K562 (cell line): ENCODE measurements around the gene SFTPB. TPM values are rescaled to one million over a fixed set of nuclear protein-coding genes. Genes with fewer than 3 reads are reported as not detected.

ENCODE experiments used
- DNMT1 ChIP-seq: fragments of 450-650 bp; IDR thresholded peaks from 2 replicates; pipeline ENCODE4 v1.6.1; 2016; ENCODE audit warnings: antibody characterized with exemption, mild to moderate bottlenecking
- EHMT2 ChIP-seq: fragments of 450-650 bp; IDR thresholded peaks from 2 replicates; pipeline ENCODE4 v1.6.1; 2018; ENCODE audit warnings: antibody characterized with exemption
- HNRNPLL ChIP-seq: fragments of 200-400 bp; formaldehyde crosslinking; IDR thresholded peaks from 2 replicates; pipeline ENCODE4 v1.6.1; 2017; ENCODE audit warnings: low read length, low read depth, mild to moderate bottlenecking; ENCODE audit not compliant: poor library complexity, severe bottlenecking
- JUNB ChIP-seq: fragments of 450-650 bp; formaldehyde crosslinking; conservative IDR thresholded peaks from 2 replicates; pipeline ENCODE4 v1.4.0; 2020; ENCODE audit warnings: mild to moderate bottlenecking
- MECOM ChIP-seq: fragments of 250-450 bp; sonication (Bioruptor Pico); IDR thresholded peaks from 2 replicates; pipeline ENCODE4 v1.8.0; 2022; ENCODE audit warnings: inconsistent platforms
- MTA1 ChIP-seq: fragments of 450-650 bp; IDR thresholded peaks from 2 replicates; pipeline ENCODE4 v1.6.1; 2017; ENCODE audit warnings: borderline replicate concordance
- NBN ChIP-seq: fragments of 450-650 bp; IDR thresholded peaks from 2 replicates; pipeline ENCODE4 v1.6.1; 2016; ENCODE audit warnings: low read depth, mild to moderate bottlenecking
- NCOR1 ChIP-seq: fragments of 450-650 bp; IDR thresholded peaks from 2 replicates; pipeline ENCODE4 v1.6.1; 2016; ENCODE audit warnings: mild to moderate bottlenecking, moderate library complexity
- ZNF282 ChIP-seq: sonication (generic); formaldehyde crosslinking; IDR thresholded peaks from 2 replicates; pipeline ENCODE4 v1.8.1; 2023; ENCODE audit warnings: missing genetic modification reagents
- polyA plus RNA-seq, 8 experiments: library from polyadenylated mRNA; depleted of rRNA in 4 of 8; stranded (reverse) in 5 of 8; unstranded in 3 of 8; fragments of >200 nt; fragmentation: Nextera tagmentation in 2 of 8; fragmentation: Illumina TruSeq in 1 of 8; extraction: Ambion mirVana in 2 of 8; extraction: Trizol in 1 of 8; gene quantifications; 2 replicates each; pipeline versions ENCODE4 v1.2.1 to v1.2.3, GENCODE V29; 2011 to 2014; ENCODE audit warnings: inconsistent platforms in 1 of 8, missing spikeins in 1 of 8
- total RNA-seq, 7 experiments: library from RNA; depleted of rRNA in 6 of 7; stranded (reverse); fragments of >200 nt in 6 of 7; fragmentation: Illumina TruSeq in 2 of 7; extraction: Trizol in 2 of 7; gene quantifications; 2 replicates each; pipeline versions ENCODE4 v1.2.1 to v1.2.3, GENCODE V29; 2011 to 2021; ENCODE audit warnings: low replicate concordance in 1 of 7
- TF ChIP-seq, protein P1 (sequence below), 2 experiments: fragments of 450-650 bp; IDR thresholded peaks; 2 replicates each; pipeline ENCODE4 v1.6.1; 2016; ENCODE audit warnings: mild to moderate bottlenecking in 2 of 2, borderline replicate concordance in 1 of 2, low read depth in 1 of 2, moderate library complexity in 1 of 2
- TF ChIP-seq, protein P2 (sequence below): fragments of 450-650 bp; IDR thresholded peaks from 2 replicates; pipeline ENCODE4 v1.6.1; 2016; ENCODE audit warnings: mild to moderate bottlenecking
- TF ChIP-seq, protein P3 (sequence below): sonication (generic); formaldehyde crosslinking; IDR thresholded peaks from 2 replicates; pipeline ENCODE4 v1.8.1; 2023; ENCODE audit warnings: mild to moderate bottlenecking, missing genetic modification reagents
- TF ChIP-seq, protein P4 (sequence below): sonication (generic); formaldehyde crosslinking; IDR thresholded peaks from 2 replicates; pipeline ENCODE4 v1.8.1; 2023; ENCODE audit warnings: mild to moderate bottlenecking, missing genetic modification reagents

SFTPB gene
- total and polyA plus RNA-seq, 9 of the 15 experiments (the other 6 are each of a cell fraction or from before 2014, with no cell fraction given), result 0.03 to 7.0 TPM; not detected in 7

DNA sequence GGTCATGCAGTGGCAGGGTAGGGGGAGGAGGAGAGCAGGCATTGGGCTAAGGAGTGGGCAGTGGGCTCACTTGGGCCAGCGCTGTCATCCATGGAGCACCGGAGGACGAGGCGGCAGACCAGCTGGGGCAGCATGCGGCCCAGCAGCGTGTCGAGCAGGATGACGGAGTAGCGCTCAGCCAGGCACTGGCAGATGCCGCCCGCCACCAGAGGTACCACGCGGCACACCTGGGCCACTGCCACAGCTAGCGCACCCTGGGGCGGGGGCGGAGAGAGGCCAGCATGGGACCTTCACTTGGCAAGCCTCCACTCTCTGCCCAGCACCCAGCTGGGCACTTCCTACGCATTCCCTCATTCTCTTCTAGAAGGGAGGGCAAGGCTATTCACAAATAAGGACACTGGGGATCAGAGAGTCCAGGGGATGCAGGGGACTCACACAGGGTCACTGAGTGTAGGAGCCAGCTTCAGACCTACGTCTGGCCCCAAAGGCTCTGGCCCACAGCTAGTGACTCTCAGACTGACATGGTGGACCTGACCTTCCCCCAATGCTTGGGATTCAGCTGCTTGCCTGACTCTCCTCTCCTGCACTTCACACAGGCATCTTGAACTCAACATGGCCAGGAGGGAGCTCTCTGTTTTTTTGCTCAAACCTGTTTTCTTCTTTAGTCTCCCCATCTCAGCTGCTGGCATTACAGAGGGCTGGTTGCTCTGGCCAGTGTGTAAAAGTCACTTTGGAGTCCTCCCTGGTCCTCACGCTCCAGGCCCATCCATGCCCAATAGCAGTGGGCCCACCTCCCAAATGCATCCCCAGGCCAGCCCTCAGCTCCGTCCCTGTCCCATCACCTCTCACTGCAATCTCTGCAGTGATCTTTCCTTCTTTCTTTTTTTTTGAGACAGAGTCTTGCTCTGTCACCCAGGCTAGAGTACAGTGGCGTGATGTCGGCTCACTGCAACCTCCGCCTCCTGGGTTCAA, 4.1 kb downstream of the SFTPB start (continued):
- TF ChIP-seq, protein P1, sequence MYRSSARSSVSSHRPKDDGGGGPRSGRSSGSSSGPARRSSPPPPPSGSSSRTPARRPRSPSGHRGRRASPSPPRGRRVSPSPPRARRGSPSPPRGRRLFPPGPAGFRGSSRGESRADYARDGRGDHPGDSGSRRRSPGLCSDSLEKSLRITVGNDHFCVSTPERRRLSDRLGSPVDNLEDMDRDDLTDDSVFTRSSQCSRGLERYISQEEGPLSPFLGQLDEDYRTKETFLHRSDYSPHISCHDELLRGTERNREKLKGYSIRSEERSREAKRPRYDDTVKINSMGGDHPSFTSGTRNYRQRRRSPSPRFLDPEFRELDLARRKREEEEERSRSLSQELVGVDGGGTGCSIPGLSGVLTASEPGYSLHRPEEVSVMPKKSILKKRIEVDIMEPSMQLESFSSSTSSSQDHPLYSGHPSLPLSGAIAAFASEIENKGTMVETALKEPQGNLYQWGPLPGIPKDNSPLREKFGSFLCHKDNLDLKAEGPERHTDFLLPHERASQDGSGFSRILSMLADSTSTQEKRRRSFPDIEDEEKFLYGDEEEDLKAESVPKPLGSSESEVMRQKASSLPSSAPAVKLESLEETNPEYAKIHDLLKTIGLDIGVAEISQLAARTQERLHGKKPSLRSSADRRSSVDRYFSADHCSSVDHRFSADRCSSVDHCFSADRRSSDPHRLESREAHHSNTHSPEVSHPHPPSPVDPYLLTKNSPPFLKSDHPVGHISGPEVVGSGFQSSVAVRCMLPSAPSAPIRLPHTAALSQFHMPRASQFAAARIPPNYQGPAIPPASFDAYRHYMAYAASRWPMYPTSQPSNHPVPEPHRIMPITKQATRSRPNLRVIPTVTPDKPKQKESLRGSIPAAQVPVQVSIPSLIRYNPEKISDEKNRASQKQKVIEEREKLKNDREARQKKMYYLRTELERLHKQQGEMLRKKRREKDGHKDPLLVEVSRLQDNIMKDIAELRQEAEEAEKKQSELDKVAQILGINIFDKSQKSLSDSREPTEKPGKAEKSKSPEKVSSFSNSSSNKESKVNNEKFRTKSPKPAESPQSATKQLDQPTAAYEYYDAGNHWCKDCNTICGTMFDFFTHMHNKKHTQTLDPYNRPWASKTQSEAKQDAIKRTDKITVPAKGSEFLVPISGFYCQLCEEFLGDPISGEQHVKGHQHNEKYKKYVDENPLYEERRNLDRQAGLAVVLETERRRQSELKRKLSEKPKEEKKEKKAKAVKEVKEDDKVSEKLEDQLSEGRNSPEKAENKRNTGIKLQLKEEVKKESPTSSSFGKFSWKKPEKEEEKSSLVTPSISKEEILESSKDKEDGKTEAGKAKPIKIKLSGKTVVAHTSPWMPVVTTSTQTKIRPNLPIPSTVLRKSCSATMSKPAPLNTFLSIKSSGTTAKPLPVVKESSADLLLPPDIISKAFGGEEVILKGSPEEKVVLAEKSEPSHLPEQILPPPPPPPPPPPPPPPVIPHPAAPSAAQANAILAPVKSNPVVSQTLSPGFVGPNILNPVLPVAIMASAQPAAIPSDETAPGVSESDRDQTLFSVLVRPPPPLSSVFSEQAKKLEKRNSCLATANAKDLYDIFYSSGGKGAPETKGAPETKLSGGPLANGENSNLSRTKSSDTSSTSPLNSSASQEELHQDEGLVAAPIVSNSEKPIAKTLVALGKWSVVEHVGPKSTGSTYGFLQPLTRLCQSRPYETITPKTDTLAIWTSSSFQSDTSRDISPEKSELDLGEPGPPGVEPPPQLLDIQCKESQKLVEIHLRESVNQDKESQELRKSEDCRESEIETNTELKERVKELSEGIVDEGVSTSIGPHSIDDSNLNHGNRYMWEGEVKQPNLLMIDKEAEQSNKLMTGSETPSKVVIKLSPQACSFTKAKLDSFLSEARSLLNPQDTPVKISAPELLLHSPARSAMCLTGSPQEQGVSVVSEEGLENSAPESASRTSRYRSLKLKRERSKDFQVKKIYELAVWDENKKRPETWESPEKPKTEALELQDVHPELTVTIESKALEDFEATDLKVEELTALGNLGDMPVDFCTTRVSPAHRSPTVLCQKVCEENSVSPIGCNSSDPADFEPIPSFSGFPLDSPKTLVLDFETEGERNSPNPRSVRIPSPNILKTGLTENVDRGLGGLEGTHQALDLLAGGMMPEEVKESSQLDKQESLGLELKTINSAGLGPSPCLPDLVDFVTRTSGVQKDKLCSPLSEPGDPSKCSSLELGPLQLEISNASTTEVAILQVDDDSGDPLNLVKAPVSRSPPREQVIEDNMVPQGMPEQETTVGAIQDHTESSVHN (IDR thresholded peaks at IDR 0.05; ENCODE audit: borderline replicate concordance in 1 of 2, low read depth in 1 of 2), result no peak
- no peak for TF ChIP-seq HNRNPLL
- TF ChIP-seq NBN, result no peak
- TF ChIP-seq ZNF282 (CRISPR knock-in tag), result no peak
- TF ChIP-seq, protein P2, sequence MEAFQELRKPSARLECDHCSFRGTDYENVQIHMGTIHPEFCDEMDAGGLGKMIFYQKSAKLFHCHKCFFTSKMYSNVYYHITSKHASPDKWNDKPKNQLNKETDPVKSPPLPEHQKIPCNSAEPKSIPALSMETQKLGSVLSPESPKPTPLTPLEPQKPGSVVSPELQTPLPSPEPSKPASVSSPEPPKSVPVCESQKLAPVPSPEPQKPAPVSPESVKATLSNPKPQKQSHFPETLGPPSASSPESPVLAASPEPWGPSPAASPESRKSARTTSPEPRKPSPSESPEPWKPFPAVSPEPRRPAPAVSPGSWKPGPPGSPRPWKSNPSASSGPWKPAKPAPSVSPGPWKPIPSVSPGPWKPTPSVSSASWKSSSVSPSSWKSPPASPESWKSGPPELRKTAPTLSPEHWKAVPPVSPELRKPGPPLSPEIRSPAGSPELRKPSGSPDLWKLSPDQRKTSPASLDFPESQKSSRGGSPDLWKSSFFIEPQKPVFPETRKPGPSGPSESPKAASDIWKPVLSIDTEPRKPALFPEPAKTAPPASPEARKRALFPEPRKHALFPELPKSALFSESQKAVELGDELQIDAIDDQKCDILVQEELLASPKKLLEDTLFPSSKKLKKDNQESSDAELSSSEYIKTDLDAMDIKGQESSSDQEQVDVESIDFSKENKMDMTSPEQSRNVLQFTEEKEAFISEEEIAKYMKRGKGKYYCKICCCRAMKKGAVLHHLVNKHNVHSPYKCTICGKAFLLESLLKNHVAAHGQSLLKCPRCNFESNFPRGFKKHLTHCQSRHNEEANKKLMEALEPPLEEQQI, result no peak
- TF ChIP-seq, protein P3, sequence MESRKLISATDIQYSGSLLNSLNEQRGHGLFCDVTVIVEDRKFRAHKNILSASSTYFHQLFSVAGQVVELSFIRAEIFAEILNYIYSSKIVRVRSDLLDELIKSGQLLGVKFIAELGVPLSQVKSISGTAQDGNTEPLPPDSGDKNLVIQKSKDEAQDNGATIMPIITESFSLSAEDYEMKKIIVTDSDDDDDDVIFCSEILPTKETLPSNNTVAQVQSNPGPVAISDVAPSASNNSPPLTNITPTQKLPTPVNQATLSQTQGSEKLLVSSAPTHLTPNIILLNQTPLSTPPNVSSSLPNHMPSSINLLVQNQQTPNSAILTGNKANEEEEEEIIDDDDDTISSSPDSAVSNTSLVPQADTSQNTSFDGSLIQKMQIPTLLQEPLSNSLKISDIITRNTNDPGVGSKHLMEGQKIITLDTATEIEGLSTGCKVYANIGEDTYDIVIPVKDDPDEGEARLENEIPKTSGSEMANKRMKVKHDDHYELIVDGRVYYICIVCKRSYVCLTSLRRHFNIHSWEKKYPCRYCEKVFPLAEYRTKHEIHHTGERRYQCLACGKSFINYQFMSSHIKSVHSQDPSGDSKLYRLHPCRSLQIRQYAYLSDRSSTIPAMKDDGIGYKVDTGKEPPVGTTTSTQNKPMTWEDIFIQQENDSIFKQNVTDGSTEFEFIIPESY (CRISPR knock-in tag), result no peak
- TF ChIP-seq, protein P4, sequence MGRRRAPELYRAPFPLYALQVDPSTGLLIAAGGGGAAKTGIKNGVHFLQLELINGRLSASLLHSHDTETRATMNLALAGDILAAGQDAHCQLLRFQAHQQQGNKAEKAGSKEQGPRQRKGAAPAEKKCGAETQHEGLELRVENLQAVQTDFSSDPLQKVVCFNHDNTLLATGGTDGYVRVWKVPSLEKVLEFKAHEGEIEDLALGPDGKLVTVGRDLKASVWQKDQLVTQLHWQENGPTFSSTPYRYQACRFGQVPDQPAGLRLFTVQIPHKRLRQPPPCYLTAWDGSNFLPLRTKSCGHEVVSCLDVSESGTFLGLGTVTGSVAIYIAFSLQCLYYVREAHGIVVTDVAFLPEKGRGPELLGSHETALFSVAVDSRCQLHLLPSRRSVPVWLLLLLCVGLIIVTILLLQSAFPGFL, result no peak
- TF ChIP-seq MECOM (CRISPR knock-in tag), result no peak
- TF ChIP-seq EHMT2, result no peak
- no peak for TF ChIP-seq DNMT1
- no peak for TF ChIP-seq JUNB (CRISPR knock-in tag)
- TF ChIP-seq MTA1, result no peak
- TF ChIP-seq NCOR1, result no peak
